HG02763 (cell line): ENCODE data around the gene MEIS2.
"Not testable (repeated sequence)": the region's sequence is repeated elsewhere in the genome, so short reads cannot be mapped to it uniquely, and the experiment has no call there.

Experiments used
- ATAC-seq: cut with Tn5 transposase; IDR thresholded peaks from one replicate; pipeline ENCODE4 v1.9.1; 2021; ENCODE audit warnings: mild to moderate bottlenecking, moderate library complexity; ENCODE audit not compliant: unreplicated experiment

Gene MEIS2

DNA sequence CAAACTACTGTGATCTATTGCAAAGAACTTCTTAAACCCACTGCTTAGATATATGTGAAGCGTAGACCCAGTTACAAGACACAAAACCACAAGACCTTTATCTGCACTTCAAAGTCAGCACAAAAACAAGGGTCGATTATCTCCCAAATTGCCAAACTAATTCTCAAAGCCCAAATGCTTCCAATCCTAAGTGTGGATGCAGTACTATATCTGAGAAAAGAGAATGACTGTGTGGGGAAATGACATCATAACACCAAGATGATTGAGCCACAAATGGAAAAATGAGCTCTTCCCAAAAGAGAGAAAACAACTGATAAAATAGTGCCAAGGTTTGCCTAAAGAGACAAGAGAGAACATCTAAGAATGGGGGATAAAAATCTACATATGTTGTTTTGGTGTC is 86.2 kb downstream of the MEIS2 start:
- ATAC-seq = no peak

DNA sequence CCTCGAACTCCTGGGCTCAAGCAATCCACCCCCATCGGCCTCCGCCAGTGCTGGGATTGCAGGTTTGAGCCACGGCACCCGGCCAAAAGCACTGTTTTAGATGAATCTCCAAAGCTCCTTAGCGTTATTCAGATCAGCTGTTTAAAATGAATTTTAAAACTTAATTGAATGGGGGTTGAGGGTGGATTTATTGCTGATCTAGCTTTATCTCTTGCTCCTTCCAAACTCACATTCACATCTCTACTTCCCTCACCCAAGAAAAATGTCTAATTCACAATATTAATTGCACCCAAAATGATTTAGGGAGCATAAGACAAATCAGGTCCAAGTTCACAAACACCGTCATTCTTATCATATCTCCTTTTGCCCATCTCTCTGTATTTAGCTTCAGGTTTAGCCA is 89.8 kb downstream of the MEIS2 start:
- no peak for ATAC-seq

DNA sequence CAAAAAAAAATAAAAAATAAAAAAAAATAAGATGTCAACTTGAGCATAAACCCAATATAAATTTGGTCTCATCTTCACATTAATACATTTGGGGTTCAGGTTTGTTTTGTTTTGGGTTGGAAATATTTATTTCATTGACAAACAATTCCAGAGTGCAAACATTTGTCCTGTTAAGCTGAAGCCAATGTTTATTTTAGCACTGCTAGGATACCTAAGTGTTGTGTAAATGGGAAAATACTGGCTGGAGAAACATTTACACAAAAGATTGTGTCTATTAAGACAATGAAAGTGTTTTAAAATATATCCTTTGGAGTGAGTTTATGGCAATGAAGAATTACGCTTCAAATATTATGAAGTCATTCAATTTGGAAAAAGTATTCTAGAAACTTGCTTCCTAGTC is 91.1 kb downstream of the MEIS2 start:
- no peak for ATAC-seq

GRCh38 chr15:37008205-37008604 is 92.1 kb downstream of the MEIS2 start:
- ATAC-seq = no peak

DNA sequence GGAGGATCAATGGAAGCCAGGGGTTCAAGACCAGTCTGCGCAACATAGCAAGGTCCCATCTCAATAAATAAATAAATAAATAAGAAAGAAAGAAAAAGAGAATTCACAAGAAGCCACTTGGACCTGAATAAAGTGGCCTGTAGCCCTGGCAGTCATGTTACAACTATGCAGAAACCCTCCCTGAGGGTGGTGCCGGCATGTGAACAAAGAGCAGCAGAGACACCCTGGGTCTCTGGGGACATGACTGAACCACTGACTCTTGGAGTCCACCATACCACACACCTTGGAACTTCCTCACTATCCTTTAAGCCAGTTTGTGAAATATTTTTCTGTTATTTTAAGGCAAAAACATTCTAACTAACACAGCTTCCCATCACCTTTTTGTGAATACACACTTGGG is 93.0 kb downstream of the MEIS2 start:
- no peak for ATAC-seq

GRCh38 chr15:37004981-37005735 is 95.2 kb downstream of the MEIS2 start:
- no peak for ATAC-seq

GRCh38 chr15:37004373-37004869 is 95.9 kb downstream of the MEIS2 start:
- ATAC-seq = no peak

- ATAC-seq = no peak
Measured at GRCh38 chr15:37002041-37002672, 98.2 kb downstream of the MEIS2 start.

DNA sequence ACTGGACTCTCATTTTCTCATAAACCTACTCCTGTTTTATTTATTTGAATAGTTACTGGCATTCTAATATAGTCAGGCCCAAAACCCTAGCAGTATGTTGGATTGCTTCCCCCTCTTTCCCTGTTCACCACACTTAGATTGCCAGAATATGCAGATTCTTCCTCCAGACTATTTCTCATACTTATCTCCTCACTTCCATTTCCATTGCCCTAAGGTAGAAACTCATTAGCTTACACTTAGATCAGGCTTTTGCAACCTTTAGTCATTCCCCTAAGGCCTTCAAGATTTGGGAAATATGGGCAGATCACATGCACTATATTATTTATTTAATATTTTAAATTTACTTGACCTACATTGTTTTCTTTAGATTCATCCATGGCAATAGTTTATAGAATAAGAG is 98.9 kb downstream of the MEIS2 start:
- ATAC-seq = no peak

- no peak for ATAC-seq
Measured at GRCh38 chr15:36999778-37000177, 100.6 kb downstream of the MEIS2 start.

DNA sequence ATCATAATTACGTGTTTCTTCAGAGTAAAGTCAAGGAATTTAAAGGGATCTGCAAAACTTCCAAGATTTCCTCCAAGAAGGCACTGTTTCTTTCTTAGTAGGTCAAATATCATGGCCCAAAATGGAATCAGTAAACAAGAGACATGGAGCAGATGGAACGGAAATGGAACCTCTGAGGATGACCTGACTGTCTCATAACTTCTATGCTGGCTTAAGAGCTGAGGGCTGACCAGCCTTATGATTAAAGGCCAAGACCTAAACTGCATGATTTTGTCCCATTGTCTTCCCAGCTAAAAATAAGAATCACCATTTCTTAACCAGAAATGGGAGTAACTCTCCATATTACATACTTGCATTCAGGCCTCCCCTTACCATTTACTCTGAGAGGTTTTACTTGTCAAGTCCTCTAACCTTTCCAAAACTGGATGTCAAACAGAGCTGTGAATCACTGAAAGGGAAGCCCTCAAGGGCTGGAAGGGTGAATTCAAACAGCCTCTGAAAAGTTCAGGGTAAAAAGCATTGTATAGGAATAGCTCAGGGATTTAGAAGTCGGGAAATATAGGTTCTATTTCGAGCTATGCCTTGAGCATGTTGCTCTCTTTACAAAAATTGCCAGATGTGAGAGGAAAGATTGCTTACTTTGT is 103.7 kb downstream of the MEIS2 start:
- no peak for ATAC-seq

DNA sequence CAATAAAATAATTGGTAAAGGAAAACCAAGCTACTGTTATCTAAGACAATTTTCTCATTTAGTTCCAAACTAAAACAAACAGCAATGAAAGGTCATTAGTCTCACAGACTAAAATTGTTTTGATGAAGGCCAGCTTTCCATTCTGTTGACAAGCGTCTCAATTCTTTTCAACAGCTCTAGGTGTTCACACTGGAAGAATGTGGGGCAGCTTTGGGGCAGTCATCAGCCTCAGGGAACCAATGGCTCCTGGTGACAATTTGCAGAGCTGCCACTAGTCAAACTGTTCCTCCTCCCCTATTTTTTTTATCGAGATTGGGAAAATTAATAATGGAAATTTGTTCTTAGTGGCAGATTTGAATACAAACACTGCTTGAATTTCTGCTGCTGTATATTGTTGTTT is 104.2 kb downstream of the MEIS2 start:
- no peak for ATAC-seq

GRCh38 chr15:36994790-36995189 is 105.6 kb downstream of the MEIS2 start:
- no peak for ATAC-seq

DNA sequence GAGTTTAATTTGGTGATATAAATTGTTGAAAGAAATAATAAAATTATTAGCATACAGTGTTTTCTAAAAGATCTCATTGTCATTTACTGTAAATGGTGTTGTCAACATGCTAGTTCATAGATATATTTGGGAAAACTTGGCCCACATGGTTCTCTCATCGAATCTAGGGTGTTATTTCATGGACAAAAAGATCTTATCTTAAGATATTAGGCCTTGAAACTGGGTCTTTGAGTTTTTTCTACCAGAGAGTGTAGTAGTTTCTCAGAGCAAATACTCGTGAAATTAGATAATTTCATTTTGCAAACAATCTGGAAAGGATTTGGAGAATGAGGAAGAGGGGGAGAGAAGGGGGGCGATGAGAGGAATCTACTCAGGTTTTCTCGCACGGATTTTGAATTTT is 107.9 kb downstream of the MEIS2 start:
- no peak for ATAC-seq

DNA sequence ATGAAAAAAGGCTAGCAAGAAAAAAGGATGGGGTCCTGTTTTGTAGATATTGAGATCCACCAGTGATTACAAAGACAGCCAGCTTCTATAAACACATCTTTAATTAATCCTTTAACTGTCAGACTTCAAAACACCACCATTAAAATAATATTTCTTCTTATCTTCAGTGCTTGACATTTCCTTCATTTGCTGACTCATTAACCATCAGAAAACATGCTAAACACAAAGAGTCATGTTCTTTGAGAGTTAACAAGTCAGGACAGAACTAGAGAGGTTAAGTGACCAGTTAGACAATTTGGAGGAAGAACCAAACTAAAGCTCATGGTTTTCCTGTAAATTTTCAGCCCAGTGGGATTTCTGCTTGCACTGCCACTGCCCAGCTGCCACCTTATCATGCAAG is 111.4 kb downstream of the MEIS2 start:
- no peak for ATAC-seq

GRCh38 chr15:36982430-36982829 is 117.9 kb downstream of the MEIS2 start:
- ATAC-seq = no peak

GRCh38 chr15:36980281-36980680 is 120.1 kb downstream of the MEIS2 start:
- not testable (repeated sequence) for ATAC-seq

- ATAC-seq = no peak
Measured at GRCh38 chr15:36978625-36979024, 121.7 kb downstream of the MEIS2 start.

GRCh38 chr15:36978126-36978525 is 122.2 kb downstream of the MEIS2 start:
- ATAC-seq = no peak

DNA sequence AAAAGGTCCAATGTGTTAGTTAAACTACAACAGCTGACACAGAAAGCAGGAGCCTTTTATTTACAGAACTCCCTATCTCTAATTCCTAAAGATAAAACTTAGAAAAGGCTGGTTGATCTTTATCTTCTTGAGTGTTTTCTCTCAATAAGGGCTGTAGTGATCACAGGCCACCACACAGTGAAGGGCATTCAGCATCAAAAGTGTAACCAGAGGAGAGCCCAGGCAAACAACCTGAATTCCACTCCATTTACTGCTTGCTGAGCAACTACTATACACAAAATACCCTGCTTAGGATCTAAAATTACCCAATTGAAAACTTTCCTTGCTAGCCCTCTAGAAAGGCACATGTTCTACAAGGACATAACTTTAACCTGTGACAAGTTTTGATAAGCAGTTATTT is 122.7 kb downstream of the MEIS2 start:
- no peak for ATAC-seq

DNA sequence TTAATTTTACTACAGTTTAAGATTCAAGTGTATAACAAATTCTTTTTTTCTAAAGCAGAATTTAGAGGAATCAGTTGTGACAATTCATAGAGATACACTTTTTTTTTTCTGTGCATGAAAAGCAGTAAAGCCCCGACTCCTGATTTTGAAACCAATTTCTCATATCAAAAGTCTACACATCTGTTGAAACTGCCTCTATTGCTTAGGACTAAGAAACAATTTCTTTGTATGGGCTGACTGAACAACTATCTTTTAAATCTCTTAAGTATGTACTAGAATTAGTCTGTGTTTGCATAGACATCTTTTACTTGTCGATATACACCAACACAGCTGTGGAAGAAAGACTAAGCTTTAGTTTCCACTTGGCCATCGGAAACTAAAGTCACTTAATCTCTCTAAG is 127.6 kb downstream of the MEIS2 start:
- ATAC-seq = no peak

GRCh38 chr15:36970522-36970921 is 129.8 kb downstream of the MEIS2 start:
- ATAC-seq = no peak
